SU-DHL-6 (cell line): ENCODE measurements around the gene PAX5.

Source experiments
- H2AFZ ChIP-seq: fragments of 200-600 bp; sonication (generic); 2 replicates; pipeline ENCODE4 v1.6.1; 2014; ENCODE audit warnings: low read depth, mild to moderate bottlenecking, moderate library complexity, mixed read lengths, antibody characterized with exemption, low read length; ENCODE audit not compliant: severe bottlenecking
- H3F3A ChIP-seq: fragments of 200-600 bp; shearing (Covaris generic); 2 replicates; pipeline ENCODE4 v1.6.0; 2016; ENCODE audit warnings: antibody characterized with exemption, mild to moderate bottlenecking; ENCODE audit not compliant: insufficient read depth
- H3K27ac ChIP-seq: fragments of 200-600 bp; sonication (generic); 2 replicates; pipeline ENCODE4 v1.5.1; 2016; ENCODE audit warnings: low read depth, mild to moderate bottlenecking, low read length, moderate library complexity, mixed read lengths
- H3K27me3 ChIP-seq: fragments of 200-600 bp; sonication (generic), shearing (Covaris generic); 2 replicates; pipeline ENCODE4 v1.6.0; 2014; ENCODE audit warnings: mild to moderate bottlenecking, low read length
- H3K36me3 ChIP-seq: fragments of 200-600 bp; sonication (generic); 2 replicates; pipeline ENCODE4 v1.6.1; 2014; ENCODE audit warnings: mild to moderate bottlenecking, low read length, mixed read lengths
- H3K4me2 ChIP-seq: fragments of 300-600, 200-600 bp; shearing (Covaris generic), sonication (generic); 2 replicates; pipeline ENCODE4 v1.6.0; 2014; ENCODE audit warnings: low read length, low read depth, mild to moderate bottlenecking; ENCODE audit not compliant: poor library complexity, severe bottlenecking
- H3K4me3 ChIP-seq: fragments of 200-600 bp; sonication (generic); 2 replicates; pipeline ENCODE4 v1.5.1; 2014; ENCODE audit warnings: antibody characterized with exemption, low read length, mild to moderate bottlenecking, mixed read lengths; ENCODE audit not compliant: insufficient read depth, poor library complexity, severe bottlenecking
- H3K79me2 ChIP-seq: fragments of 200-600 bp; sonication (generic); 2 replicates; pipeline ENCODE4 v1.6.1; 2014; ENCODE audit warnings: mild to moderate bottlenecking, low read length, moderate library complexity; ENCODE audit not compliant: insufficient read depth
- H3K9ac ChIP-seq: fragments of 200-600 bp; sonication (generic); 2 replicates; pipeline ENCODE4 v1.7.0; 2014; ENCODE audit warnings: mild to moderate bottlenecking, low read length
- H3K9me2 ChIP-seq: fragments of 200-600 bp; sonication (generic); replicated peaks from 2 replicates; pipeline ENCODE4 v1.6.1; 2014; ENCODE audit warnings: low read length; ENCODE audit not compliant: insufficient read depth
- H3K9me3 ChIP-seq: fragments of 200-600 bp; sonication (generic); 2 replicates; pipeline ENCODE4 v1.6.1; 2014; ENCODE audit warnings: low read length, mixed read lengths; ENCODE audit not compliant: insufficient read depth
- H4K20me1 ChIP-seq: fragments of 200-600 bp; sonication (generic); 2 replicates; pipeline ENCODE4 v1.6.1; 2014; ENCODE audit warnings: low read depth, mild to moderate bottlenecking, antibody characterized with exemption, low read length, moderate library complexity, mixed read lengths
- CTCF ChIP-seq: fragments of 200-600 bp; sonication (generic); IDR thresholded peaks from one replicate; pipeline ENCODE4 v1.5.1; 2017; ENCODE audit warnings: antibody characterized with exemption, mild to moderate bottlenecking, low read length, moderate library complexity; ENCODE audit not compliant: insufficient read depth, poor library complexity, severe bottlenecking
- EZH2phosphoT487 ChIP-seq: fragments of 200-600 bp; sonication (generic), shearing (Covaris generic); conservative IDR thresholded peaks from 2 replicates; pipeline ENCODE4 v1.6.1; 2018; ENCODE audit warnings: mild to moderate bottlenecking, antibody characterized with exemption, low read length, moderate library complexity, mixed read lengths

The PAX5 gene

GRCh38 chr9:36826581-36826980, 207.5 kb downstream of the PAX5 start:
- H3K27me3 ChIP-seq = 0 out of 2 replicates have a peak, but pooled peaks cover 3% of the 10 kb centered on the region
- no peaks in the 10 kb centered on the region for H3K79me2 ChIP-seq
- H3K4me3 ChIP-seq = no peak overlapping the region
- H3K36me3 ChIP-seq = no peaks in the 10 kb centered on the region
- H4K20me1 ChIP-seq = no peaks in the 10 kb centered on the region
- TF ChIP-seq CTCF (no peak), EZH2phosphoT487 (no peak)
- H3F3A ChIP-seq = no peaks in the 10 kb centered on the region
- H3K9ac ChIP-seq = no peak overlapping the region
- no peaks in the 10 kb centered on the region for H3K9me2 ChIP-seq
- no peaks in the 10 kb centered on the region for H3K9me3 ChIP-seq
- no peak overlapping the region for H3K4me2 ChIP-seq
- H3K27ac ChIP-seq = no peak overlapping the region
- H2AFZ ChIP-seq = no peak overlapping the region

GRCh38 chr9:36825179-36825578, 208.9 kb downstream of the PAX5 start:
- no peaks in the 10 kb centered on the region for H3K36me3 ChIP-seq
- no peaks in the 10 kb centered on the region for H3K9me3 ChIP-seq
- 0 out of 2 replicates have a peak, but pooled peaks cover 3% of the 10 kb centered on the region for H3K27me3 ChIP-seq
- H3K79me2 ChIP-seq = no peaks in the 10 kb centered on the region
- H3K4me2 ChIP-seq = no peak overlapping the region
- H4K20me1 ChIP-seq = no peaks in the 10 kb centered on the region
- TF ChIP-seq CTCF (no peak), EZH2phosphoT487 (no peak)
- no peaks in the 10 kb centered on the region for H3F3A ChIP-seq
- H3K9ac ChIP-seq = no peak overlapping the region
- H3K4me3 ChIP-seq = no peak overlapping the region
- H3K9me2 ChIP-seq = no peaks in the 10 kb centered on the region
- no peak overlapping the region for H2AFZ ChIP-seq
- no peak overlapping the region for H3K27ac ChIP-seq

GRCh38 chr9:36823934-36824333, 210.1 kb downstream of the PAX5 start:
- TF ChIP-seq CTCF (no peak), EZH2phosphoT487 (no peak)
- Histone ChIP-seq H3K36me3 (no peaks in the 10 kb centered on the region), H3K4me2 (no peak overlapping the region), H2AFZ (no peak overlapping the region), H3K9ac (no peak overlapping the region), H3K9me3 (no peaks in the 10 kb centered on the region), H3K27me3 (0 out of 2 replicates have a peak, but pooled peaks cover 3% of the 10 kb centered on the region), H3K79me2 (no peaks in the 10 kb centered on the region), H4K20me1 (no peaks in the 10 kb centered on the region), H3K4me3 (no peak overlapping the region), H3F3A (no peaks in the 10 kb centered on the region), H3K27ac (no peak overlapping the region), H3K9me2 (no peaks in the 10 kb centered on the region)

- no peaks in the 10 kb centered on the region for H3K9me3 ChIP-seq
- no peak overlapping the region for H3K4me3 ChIP-seq
- H3K79me2 ChIP-seq = no peaks in the 10 kb centered on the region
- H3K36me3 ChIP-seq = no peaks in the 10 kb centered on the region
- no peak overlapping the region for H3K9ac ChIP-seq
- H3K9me2 ChIP-seq = no peaks in the 10 kb centered on the region
- no peaks in the 10 kb centered on the region for H3F3A ChIP-seq
- no peak overlapping the region for H2AFZ ChIP-seq
- H3K4me2 ChIP-seq = no peak overlapping the region
- no peak overlapping the region for H3K27ac ChIP-seq
- TF ChIP-seq EZH2phosphoT487 (no peak), CTCF (no peak)
- H3K27me3 ChIP-seq = 0 out of 2 replicates have a peak, but pooled peaks cover 3% of the 10 kb centered on the region
- H4K20me1 ChIP-seq = no peaks in the 10 kb centered on the region
Measured at GRCh38 chr9:36823466-36823865, 210.6 kb downstream of the PAX5 start.
